Endometrial microvascular endothelial cells (primary cell): ENCODE measurements around the gene CELF2. TPM values are rescaled to one million over a fixed set of nuclear protein-coding genes. Genes with fewer than 3 reads are reported as not detected.
"Not testable (repeated sequence)": the region's sequence is repeated elsewhere in the genome, so short reads cannot be mapped to it uniquely, and the experiment has no call there.

Source experiments
- in situ Hi-C: cut with HindIII; loops from 2 replicates; pipeline ENCODE4 v1.10.0; 2017; ENCODE audit warnings: low sequenced_read_pairs, low pct_unique_long_range_greater_than_20kb; ENCODE audit errors: inconsistent ontology term
- total RNA-seq: library from RNA; depleted of rRNA; stranded (reverse); fragments of >200 nt; gene quantifications from one replicate; pipeline ENCODE4 v1.2.3, GENCODE V29; 2015; ENCODE audit errors: inconsistent ontology term

Gene CELF2
- total RNA-seq, 1 donor from 2014 or later = 2.5 TPM

GRCh38 chr10:11110539-11110938, 92.9 kb downstream of the CELF2 start:
- in situ Hi-C loops = no loop called here

- in situ Hi-C loops = no loop called here
Measured at GRCh38 chr10:11111490-11111889, 93.8 kb downstream of the CELF2 start.

GRCh38 chr10:11112718-11113117, 95.0 kb downstream of the CELF2 start:
- in situ Hi-C loops = no loop called here

GRCh38 chr10:11113156-11113555, 95.5 kb downstream of the CELF2 start:
- in situ Hi-C loops = no loop called here

GRCh38 chr10:11114269-11114668, 96.6 kb downstream of the CELF2 start:
- in situ Hi-C loops = no loop called here

- in situ Hi-C loops = no loop called here
Measured at GRCh38 chr10:11115337-11115736, 97.7 kb downstream of the CELF2 start.

GRCh38 chr10:11116361-11116760, 98.7 kb downstream of the CELF2 start:
- in situ Hi-C loops = no loop called here

- in situ Hi-C loops = no loop called here
Measured at GRCh38 chr10:11116817-11117216, 99.1 kb downstream of the CELF2 start.

- in situ Hi-C loops = no loop called here
Measured at GRCh38 chr10:11118686-11119085, 101.0 kb downstream of the CELF2 start.

GRCh38 chr10:11119843-11120242, 102.2 kb downstream of the CELF2 start:
- in situ Hi-C loops = no loop called here

GRCh38 chr10:11120711-11121110, 103.0 kb downstream of the CELF2 start:
- in situ Hi-C loops = no loop called here

GRCh38 chr10:11123892-11124291, 106.2 kb downstream of the CELF2 start:
- in situ Hi-C loops = not testable (repeated sequence)

GRCh38 chr10:11125004-11125403, 107.3 kb downstream of the CELF2 start:
- in situ Hi-C loops = no loop called here

- in situ Hi-C loops = not testable (repeated sequence)
Measured at GRCh38 chr10:11127017-11127416, 109.3 kb downstream of the CELF2 start.

GRCh38 chr10:11131112-11131639, 113.5 kb downstream of the CELF2 start:
- in situ Hi-C loops = no loop called here

- in situ Hi-C loops = no loop called here
Measured at GRCh38 chr10:11134411-11134810, 116.7 kb downstream of the CELF2 start.

- in situ Hi-C loops = no loop called here
Measured at GRCh38 chr10:11135709-11136108, 118.0 kb downstream of the CELF2 start.

- in situ Hi-C loops = no loop called here
Measured at GRCh38 chr10:11138314-11139033, 120.8 kb downstream of the CELF2 start.

- in situ Hi-C loops = no loop called here
Measured at GRCh38 chr10:11140963-11141362, 123.3 kb downstream of the CELF2 start.

- in situ Hi-C loops = no loop called here
Measured at GRCh38 chr10:11141571-11142091, 124.0 kb downstream of the CELF2 start.

- in situ Hi-C loops = no loop called here
Measured at GRCh38 chr10:11142777-11143176, 125.1 kb downstream of the CELF2 start.
